RWPE1 (cell line): ENCODE results near the gene ALG13.

Experiments used
- CTCF ChIA-PET: fragments of 350-600 bp; sonication (Branson Sonifier 250); formaldehyde crosslinking; extraction: SDS; loops from one replicate; lab custom pipeline; 2021; lab: Yijun Ruan, JAX
- POLR2A ChIA-PET: fragments of 400-600 bp; formaldehyde crosslinking; extraction: SDS; loops from one replicate; lab custom pipeline; 2020; ENCODE audit warnings: antibody characterized with exemption; ENCODE audit not compliant: low non-redundant PET; lab: Yijun Ruan, JAX
- DNase-seq: peaks from one replicate; pipeline ENCODE4 v3.0.0; 2012; ENCODE audit warnings: low spot score
- H3K27ac ChIP-seq: fragments of 450-650 bp; 2 replicates; pipeline ENCODE4 v1.5.1; 2017
- CTCF ChIP-seq: fragments of 450-650 bp; conservative IDR thresholded peaks from 2 replicates; pipeline ENCODE4 v1.5.1; 2017; ENCODE audit warnings: low read depth, mild to moderate bottlenecking

The ALG13 gene

GRCh38 chrX:111687305-111687704 lies 6.3 kb downstream of the ALG13 start:
- H3K27ac ChIP-seq, result no peak overlapping the region
- POLR2A ChIA-PET, result no interaction called here
- TF ChIP-seq CTCF, result no peak
- no peak for DNase-seq
- CTCF ChIA-PET, result no interaction called here

DNA sequence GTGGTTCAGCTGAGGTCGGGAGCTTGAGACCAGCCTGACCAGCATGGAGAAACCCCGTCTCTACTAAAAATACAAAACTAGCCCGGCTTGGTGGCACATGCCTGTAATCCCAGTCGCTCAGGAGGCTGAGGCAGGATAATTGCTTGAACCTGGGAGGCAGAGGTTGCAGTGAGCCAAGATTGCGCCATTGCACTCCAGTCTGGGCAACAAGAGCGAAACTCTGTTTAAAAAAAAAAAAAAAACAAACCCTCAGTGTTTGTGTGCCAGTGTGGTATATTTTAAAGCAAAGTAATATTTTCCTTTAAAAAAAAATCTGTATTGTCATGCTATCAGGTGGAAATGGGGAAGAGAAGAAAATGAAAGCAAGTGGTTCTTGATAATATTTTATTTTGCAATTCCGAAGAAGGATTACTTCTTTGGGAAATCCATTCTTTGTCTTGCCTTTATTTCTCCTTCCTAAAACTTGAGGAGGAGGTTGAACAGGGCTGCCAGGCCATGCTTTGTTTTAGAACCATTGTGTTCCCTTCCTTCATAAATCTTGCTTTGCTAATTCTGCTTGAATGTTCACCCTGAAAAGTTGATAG lies 14.4 kb downstream of the ALG13 start:
- ChIA-PET POLR2A (no interaction called here), CTCF (no interaction called here)
- no peak overlapping the region for H3K27ac ChIP-seq
- TF ChIP-seq CTCF, result no peak
- no peak for DNase-seq

DNA sequence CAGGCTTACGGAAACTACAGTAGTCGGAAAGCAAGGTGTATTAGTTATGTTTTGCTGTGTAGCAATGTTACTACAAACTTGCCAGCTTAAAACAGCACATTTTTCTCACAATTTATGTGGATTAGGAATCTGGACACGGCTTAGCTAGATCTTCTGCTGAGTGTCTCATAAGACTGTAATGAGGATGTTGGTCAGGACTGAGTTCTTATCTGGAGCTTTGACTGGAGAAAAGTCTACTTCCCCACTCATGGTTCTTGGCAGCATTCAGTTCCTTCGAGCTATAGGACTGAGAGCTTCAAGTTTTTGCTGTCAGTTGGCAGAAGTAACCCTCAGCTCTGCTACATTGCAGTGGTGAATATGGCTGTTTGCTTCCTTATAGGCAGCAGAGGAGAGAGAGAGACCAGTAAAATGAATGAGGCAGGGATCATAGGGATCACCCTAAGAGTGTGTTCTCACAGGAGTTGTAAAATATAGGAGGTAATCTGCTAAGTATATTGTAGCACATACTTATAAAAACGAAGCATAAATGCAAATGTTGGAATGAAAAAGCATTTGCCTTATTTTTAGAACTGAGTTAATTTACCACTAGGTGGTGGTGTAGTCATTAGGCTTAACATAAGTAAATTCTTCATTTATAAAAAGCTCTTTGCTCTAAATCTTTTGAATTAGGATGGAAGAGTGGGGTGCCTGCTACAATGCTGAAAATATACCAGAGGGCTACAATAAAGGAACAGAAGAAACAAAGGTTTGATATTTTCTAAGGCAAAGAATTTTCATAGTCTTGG lies 38.6 kb downstream of the ALG13 start:
- no peak overlapping the region for H3K27ac ChIP-seq
- no peak for DNase-seq
- ChIA-PET CTCF (interaction anchor here (0.6 to 0.7 kb wide), 2 partner anchors 31 to 324 kb away, joined by 3 to 4 read pairs; no protein-coding TSS in a partner anchor), POLR2A (no interaction called here)
- TF ChIP-seq CTCF, result peak; percentile 14; the same call in 1 of the 2 replicates

DNA sequence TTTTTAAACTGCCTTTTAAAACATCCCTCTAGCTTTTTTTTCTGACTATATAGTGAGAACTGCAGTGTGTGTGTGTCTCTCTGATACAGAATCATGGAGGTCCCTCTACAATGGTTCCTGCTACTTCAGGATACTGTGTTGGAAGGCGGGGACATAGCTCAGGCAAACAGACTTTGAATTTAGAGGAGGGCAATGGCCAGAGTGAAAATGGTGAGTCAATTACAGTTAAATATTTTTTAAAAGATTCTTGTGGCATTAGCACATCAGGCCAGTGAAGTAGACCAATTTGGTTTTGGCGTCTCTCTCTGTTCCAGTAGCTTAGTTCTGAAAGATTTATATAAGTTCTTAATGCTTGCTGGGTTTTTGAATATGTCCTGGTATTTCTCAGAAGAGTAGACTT lies 47.1 kb downstream of the ALG13 start:
- CTCF ChIA-PET, result interaction anchor here (0.7 kb wide), 1 partner anchor 16 kb away, joined by 4 read pairs; no protein-coding TSS in a partner anchor

DNA sequence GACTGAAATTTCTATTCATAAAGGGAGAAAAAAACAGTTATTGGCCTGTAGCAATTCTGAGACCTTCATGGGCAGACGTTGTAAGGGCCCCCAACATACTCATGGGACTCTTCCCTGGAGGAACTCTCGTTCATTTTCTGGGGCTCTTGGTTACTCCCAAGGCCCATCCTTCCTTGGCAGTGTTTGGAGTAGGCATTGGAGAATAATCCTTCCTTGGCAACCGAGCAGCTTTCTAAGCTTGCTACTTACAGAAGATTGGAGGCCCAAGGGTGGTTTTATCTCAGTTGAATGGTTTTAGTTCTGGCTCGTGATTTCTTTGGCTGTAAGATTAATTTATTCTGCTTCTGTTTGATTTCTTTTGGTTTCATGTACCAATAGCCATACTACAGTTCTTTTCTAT lies 50.4 kb downstream of the ALG13 start:
- no peak for DNase-seq
- no peak for TF ChIP-seq CTCF
- ChIA-PET CTCF (no interaction called here), POLR2A (no interaction called here)
- no peak overlapping the region for H3K27ac ChIP-seq

More for the DNA sequence above, 47.1 kb downstream of the ALG13 start:
- no peak overlapping the region for H3K27ac ChIP-seq
- no peak for TF ChIP-seq CTCF
- POLR2A ChIA-PET, result no interaction called here
- no peak for DNase-seq

DNA sequence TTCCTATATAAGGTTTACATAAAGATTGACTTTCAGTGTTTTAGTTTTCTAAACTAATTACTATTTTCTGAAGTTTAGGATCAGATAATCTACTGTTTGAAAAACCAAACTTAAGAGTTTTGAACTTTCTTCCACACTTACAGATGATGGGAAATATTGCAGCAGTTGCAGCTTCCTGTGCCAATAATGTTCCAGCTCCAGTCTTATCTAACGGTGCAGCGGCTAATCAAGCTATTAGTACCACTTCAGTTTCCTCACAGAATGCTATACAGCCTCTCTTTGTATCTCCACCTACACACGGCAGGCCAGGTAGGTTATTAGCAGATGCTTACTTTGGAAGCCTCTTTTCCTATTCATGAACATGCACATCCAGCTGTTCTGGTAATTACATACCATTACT lies 55.6 kb downstream of the ALG13 start:
- TF ChIP-seq CTCF, result no peak
- no peak overlapping the region for H3K27ac ChIP-seq
- ChIA-PET CTCF (no interaction called here), POLR2A (no interaction called here)
- DNase-seq, result no peak
